GM06990 (cell line): Measurements from ENCODE around the gene CCDC87.

Source experiments
- DNase-seq: peaks from one replicate; pipeline ENCODE4 v3.0.0-alpha.2; 2011; ENCODE audit not compliant: insufficient read length; ENCODE audit errors: extremely low read depth
- H3K27me3 ChIP-seq: replicated peaks from 2 replicates; pipeline ENCODE4 v1.6.0; 2011; ENCODE audit warnings: low read length; ENCODE audit not compliant: control insufficient read depth, insufficient read depth
- H3K36me3 ChIP-seq: 2 replicates; pipeline ENCODE4 v1.5.1; 2011; ENCODE audit warnings: low read length; ENCODE audit not compliant: control insufficient read depth, insufficient read depth
- H3K4me3 ChIP-seq: replicated peaks from 2 replicates; pipeline ENCODE4 v1.5.1; 2011; ENCODE audit warnings: low read depth, mild to moderate bottlenecking, control low read depth, low read length
- CTCF ChIP-seq: IDR thresholded peaks from 2 replicates; pipeline ENCODE4 v1.5.1; 2011; ENCODE audit warnings: low read length, control low read depth, mild to moderate bottlenecking, inconsistent platforms; ENCODE audit not compliant: insufficient read depth, poor library complexity, severe bottlenecking

The CCDC87 gene

GRCh38 chr11:66637557-66638176 lies 44.8 kb upstream of the CCDC87 start:
- TF ChIP-seq CTCF, result no peak

GRCh38 chr11:66636411-66636810 lies 43.5 kb upstream of the CCDC87 start:
- no peak for DNase-seq
- TF ChIP-seq CTCF, result no peak
- Histone ChIP-seq H3K4me3 (no peak overlapping the region), H3K27me3 (no peaks in the 10 kb centered on the region), H3K36me3 (peaks cover 6% of the 10 kb centered on the region)

More at GRCh38 chr11:66637557-66638176, 44.8 kb upstream of the CCDC87 start:
- no peak for DNase-seq
- peaks cover 5% of the 10 kb centered on the region for H3K36me3 ChIP-seq
- H3K4me3 ChIP-seq, result peak overlapping the region; percentile 47
- H3K27me3 ChIP-seq, result no peaks in the 10 kb centered on the region

- H3K36me3 ChIP-seq, result peaks cover 15% of the 10 kb centered on the region
- DNase-seq, result no peak
- no peak for TF ChIP-seq CTCF
- H3K4me3 ChIP-seq, result no peak overlapping the region
- H3K27me3 ChIP-seq, result no peaks in the 10 kb centered on the region
Observed at GRCh38 chr11:66632952-66633351, 40.1 kb upstream of the CCDC87 start.

- Histone ChIP-seq H3K27me3 (no peaks in the 10 kb centered on the region), H3K36me3 (peaks cover 24% of the 10 kb centered on the region), H3K4me3 (no peak overlapping the region)
- DNase-seq, result no peak
- TF ChIP-seq CTCF, result no peak
Observed at GRCh38 chr11:66631883-66632282, 39.0 kb upstream of the CCDC87 start.

GRCh38 chr11:66629356-66629755 lies 36.5 kb upstream of the CCDC87 start:
- no peak for DNase-seq
- TF ChIP-seq CTCF, result no peak

More at GRCh38 chr11:66629356-66629755, 36.5 kb upstream of the CCDC87 start:
- H3K27me3 ChIP-seq, result no peaks in the 10 kb centered on the region
- peaks cover 42% of the 10 kb centered on the region for H3K36me3 ChIP-seq
- no peak overlapping the region for H3K4me3 ChIP-seq
